Epidermal melanocyte (primary cell): ENCODE data around the gene SH3TC1.

Experiments used
- DNase-seq: peaks from one replicate; pipeline ENCODE4 v3.0.0; 2011; ENCODE audit warnings: low spot score; ENCODE audit not compliant: insufficient read length

The SH3TC1 gene

DNA sequence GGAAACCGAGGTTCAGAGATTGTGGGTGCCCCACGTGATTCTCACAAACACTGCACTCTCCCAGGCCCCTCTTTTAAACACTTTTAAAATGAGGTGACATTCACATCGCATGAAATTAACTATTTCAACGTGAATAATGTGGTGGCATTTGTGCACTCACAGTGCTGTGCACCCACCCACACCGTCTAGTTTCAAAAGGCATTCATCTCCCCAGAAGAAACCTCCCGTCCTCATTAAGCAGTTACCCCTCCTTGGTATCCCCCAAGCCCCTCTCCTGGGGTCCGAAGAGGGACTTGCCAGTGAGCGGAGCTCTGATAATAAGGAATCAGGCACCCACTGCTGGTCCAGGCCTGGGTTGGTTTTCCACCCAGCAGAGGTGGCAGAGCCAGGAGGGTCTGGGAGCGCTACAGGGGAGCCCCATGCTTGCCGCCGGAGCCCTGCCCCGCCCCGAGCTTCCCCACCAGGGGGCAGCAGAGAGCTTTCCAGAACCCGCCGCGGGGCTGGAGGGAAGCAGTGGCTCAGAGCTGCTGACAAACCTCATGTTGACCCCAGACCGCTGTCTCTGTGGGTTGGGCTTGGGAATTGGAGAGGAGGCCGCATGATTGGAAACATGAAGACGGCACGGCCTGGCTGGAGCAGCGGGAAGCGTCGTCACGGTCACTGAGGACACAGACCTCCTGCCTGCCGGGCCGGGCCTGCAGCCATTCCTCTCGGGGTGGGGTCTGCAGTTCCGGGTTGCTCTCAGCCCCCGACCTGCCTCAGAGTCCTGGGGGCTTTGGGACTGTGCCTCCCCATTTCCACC, 43.0 kb downstream of the SH3TC1 start:
- DNase-seq, result peak; percentile 99

DNA sequence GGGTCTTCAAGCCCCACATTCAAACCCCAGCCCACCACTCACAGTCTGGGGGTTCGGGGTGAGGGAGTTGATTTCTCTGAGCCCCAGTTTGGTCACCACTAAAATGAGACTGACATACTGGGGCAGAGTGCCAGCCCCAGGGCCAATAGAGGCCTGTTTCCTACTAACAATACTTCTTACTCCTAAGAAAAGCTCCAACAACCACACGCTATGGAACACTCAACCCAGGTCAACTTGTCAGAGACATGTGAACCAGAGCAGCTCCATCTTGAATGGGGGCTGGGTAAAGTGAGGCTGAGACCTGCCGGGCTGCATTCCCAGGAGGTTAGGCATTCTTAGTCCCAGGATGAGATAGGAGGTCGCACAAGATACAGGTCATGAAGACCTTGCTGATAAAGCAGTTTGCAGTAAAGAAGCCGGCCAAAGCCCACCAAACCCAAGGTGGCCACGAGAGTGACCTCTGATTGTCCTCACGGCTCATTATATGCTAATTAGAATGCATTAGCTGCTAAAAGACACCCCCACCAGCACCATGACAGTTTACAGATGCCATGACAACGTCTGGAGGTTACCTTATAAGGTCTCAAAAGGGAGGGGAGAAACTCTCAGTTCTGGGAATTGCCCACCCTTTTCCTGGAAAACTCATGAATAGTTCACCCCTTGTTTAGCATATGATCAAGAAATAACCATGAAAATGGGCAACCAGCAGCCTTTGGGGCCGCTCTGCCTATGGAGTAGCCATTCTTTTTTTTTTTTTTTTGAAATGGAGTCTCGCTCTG, 43.9 kb downstream of the SH3TC1 start:
- DNase-seq, result no peak

DNA sequence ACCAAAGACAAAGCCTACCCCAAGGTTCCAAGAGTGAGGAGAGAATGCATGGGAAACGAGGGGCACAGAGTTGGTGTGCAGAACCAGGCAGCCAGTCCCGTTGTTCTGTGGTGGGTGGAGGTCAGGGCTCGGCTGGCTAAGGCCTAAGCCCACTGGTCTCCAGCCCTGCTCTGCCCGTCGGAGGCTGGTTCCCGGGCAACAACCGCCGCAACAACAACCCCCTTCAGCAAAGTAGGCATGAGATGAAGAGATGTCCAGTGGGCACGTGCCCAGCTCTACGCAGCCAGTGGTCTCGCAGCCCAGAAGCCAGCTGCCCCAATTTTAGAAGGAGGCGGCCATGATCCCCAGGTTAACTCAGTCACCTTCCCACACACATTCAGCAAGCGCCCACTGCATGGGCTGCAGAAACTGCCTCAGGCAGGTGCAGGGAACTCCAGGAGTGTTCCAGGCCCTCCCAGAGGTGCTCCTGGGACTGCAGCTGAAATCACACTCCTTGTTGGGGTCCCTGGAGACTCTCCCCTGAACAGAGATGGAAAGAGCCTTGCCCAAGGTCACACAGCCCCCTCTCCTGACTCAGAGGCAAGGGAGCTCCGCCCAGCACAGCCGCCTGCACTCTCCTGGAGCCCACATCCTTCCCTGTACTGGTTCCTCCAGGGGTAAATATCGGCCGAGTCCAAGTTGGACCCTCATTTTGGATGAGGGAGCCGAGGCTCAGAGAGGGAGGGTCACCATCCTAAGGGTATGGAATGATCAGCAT, 45.1 kb downstream of the SH3TC1 start:
- DNase-seq, result no peak

DNA sequence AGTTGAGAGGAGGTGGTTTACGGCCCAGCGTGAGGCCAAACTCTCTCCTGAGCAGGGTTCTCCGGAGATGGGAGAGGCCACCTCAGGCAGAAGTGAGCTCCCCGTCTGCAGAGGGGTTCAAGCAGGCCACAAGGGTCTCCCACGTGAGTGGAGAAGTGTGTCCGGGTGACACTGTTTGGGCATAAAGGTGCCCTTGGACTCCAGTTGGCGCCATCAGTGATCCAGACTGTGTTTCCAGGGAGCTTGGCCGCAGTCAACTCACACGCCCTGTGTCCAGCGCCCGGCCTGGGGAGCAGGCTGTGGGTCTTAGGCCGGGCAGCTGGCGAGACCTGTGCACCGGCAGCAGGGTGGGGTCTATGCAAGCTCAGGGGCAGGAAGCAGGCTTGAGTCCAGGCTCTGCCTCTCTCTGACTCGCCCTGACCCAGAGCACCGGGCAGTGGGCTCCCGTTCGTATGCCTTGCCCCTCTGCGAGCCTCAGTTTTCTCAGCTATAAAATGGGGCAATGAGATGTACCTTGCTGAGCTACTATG, 45.9 kb downstream of the SH3TC1 start:
- no peak for DNase-seq

DNA sequence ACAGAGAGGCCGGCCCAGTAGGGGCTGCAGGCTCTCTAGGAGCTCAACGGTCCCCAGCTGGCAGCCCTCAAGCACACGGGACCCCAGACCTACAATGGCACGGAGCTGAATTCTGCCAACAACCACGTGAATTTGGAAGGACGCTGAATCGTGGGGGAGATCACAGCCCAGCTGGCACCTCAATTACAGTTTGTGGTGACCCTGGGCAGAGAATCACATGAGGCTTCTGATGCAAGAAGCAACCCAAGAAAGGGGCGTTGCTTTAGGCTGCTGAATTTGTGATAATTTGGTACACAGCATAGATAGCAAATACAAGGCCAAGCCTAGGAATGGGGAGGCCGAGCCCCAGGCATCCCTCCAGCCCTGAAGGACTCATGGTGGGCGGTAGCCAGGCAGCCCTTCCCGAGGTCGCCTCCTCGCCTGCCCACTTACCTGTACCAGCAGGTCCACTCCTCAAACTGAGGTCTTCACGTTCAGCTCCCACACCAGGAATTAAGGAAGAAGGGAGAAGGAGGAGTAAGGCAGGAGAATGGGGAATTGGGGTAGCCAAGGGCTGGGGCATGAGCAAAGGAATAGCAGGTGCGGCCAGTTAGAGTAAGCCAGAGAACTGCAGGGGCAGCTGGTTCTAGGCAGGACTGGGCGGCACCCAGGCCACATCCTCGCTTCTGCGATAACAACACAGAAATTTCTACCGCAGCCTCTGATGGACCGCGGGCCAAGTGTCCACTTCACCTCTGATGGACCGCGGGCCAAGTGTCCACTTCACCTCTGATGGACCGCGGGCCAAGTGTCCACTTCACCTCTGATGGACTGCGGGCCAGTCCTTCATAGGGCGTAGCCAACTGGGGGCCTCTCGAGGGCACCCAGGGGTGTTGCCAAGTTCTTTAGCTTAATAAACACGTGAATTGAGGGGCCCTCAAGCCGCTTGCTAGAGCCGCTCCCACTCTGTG, 47.1 kb downstream of the SH3TC1 start:
- no peak for DNase-seq

DNA sequence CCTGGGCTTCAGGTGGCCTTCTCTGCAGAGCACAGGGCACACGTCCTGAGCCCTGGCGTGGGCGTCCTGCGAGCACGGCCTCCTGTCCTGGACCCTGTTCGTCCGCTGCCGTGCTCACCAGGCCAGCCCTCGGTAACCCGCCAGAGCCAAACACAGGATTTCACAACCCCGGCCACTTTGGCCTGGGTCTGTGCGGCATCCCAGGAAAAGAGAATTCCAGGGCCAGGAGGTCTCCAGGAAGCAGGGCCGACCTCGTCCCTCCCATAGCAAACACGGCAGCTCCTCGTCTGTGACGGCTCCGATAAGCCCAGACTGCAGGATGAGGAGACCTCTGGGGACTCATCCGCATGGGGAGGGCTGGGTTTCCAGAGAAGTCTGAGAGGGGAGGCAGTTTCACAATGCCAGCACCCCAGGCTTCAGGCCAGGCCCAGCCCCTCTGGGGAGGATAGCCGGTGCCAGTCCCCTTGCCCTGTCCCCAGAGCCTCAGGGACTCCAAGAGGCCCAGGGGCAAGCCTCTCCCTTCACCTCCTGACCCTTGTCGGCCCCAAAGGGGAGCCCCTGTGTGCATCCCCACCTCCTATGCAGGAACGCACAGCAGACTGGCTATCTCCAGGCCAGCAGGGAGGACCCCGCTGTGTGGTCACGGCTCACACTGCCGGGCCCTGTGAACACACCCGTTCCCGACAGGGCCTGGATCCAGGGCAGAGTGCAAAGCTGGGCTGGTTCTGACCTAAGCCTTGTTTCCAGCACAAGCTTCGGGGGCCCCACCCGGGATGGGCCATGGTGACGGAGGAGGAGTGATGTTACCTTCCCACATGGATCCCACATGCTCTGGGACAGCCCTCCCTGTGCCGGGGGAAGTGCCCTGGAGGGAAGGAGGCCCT, 48.2 kb downstream of the SH3TC1 start:
- DNase-seq, result no peak

DNA sequence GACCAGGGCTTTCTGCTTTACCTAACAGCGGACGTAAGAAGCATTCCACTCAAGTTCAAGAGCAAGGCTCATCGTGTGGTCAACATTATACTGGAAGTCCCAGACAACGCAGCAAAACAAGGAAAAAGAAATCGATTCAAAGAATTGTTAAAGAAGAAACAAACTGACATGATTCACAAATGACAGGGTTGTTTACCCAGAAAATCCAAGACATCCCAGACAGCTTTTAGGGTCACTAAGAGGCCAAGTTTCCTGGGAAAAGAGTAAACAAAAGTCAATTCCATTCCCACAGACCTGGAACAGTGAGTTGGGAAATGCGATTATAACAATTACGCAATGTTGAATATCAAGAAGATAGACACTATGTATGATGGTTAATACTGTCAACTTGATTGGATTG, 49.0 kb downstream of the SH3TC1 start:
- DNase-seq, result no peak

DNA sequence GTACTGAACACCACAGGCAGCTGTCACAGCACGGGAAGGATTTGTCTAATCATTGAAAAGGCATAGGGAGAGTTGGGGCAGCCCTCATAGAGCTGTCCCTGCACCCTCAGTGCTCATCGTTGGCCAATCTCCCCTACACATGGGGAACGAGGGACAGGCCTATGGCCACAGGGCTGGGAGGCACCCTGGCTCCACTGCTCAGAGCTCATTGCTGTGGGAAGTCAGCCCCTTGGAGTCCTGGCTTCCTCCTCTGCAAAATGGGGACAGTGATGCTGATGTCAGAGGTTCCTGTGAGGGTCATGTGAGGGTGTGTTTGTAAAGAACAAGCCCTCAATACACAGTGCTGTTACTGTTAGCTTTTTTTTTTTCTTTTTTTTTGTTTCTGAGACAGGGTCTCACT, 51.1 kb downstream of the SH3TC1 start:
- DNase-seq, result no peak

DNA sequence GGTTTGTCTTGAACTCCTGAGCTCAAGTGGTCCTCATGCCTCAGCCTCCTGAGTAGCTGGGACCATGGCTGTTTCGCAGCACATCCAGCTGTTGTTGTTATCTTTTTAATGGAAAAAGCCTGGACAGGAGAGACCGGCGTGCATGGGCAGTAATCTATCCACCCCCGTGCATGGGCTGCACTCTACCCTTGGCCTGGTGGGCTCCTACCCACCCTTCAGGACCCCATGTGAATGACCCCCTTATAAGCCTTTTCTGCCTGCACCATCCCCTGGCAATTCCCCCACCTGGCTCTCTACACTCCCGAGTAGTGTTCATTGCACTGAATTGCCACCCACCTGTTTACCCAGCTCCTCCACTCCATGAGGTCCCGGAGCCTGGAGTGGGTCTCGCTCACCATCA, 51.5 kb downstream of the SH3TC1 start:
- no peak for DNase-seq

DNA sequence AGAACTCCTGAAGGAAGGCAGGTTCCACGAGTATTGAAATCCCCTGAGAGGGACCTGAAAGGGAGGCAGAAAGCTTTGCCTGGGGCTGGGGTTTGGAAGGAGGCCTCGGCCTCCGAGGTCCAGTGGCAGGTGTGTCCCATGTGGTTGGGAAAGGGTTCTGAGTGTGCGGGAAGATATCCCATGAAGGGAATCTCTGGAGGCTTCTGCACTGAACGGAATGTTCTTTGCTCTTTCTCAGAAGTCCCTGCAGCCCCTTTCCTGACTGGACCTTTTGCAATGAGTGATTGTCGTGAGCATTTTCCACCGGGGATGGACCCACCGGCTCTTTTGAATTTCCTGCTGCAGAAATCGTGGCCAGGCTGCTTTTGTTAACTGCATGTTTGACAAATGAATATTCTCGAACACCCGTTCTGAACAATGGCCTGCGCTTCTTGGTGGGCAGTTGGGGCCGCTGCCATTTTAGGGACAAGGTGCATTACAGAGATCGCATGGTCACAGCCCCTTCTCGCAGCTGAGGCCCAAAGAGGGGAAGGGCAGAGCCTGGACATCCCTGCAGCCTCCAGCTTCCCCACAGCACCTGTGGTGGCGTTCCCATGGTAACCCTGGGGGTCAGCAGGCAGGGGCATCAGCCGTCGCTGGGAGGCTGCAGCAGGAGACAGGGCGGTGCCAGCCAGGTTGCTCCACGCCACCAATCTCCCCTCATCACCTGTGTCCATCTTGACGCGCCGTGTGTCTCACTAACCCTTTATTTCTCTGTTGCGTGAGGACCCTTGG, 52.2 kb downstream of the SH3TC1 start:
- DNase-seq, result no peak

DNA sequence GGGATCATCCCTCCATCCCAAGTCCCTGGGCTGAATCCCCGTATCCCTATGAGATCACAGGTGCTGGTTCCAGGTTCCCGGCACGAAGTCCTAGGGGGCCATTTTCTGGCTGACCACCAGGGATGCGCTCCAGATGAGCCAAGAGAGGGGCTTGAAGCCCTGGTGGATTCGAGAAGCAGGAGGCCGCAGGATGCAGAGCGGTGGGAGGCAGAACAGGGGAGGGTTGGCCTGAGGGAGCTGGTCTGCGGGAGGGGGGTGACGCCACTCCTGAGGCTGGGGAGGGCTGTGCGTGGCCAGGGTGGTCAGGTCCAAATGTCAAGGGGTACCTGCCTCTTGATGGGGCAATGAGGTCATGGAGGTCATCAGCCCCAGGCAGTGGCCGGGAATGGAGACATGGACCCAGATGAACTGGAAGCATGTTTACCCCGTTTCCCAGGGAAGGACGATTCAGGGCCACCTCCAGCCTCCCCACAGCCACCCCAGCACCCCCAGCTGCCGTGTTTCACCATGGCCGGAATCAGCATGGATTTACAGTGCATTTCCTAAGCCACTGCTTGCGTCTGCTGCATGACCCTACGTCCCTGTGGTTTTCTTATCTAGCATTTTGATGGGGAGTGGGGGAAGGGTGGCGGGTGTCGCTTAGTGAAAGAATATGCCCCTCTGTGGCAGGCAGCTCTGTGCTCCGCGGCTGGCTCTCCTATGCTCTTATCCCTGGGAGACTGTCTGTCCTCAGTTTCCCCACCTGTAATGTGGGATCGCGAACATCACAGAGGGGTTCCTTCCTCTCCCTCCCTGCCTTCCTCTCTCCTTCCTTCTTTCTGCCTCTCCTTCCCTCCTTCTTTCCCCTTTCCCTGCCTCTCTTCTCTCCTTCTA, 53.4 kb downstream of the SH3TC1 start:
- no peak for DNase-seq

DNA sequence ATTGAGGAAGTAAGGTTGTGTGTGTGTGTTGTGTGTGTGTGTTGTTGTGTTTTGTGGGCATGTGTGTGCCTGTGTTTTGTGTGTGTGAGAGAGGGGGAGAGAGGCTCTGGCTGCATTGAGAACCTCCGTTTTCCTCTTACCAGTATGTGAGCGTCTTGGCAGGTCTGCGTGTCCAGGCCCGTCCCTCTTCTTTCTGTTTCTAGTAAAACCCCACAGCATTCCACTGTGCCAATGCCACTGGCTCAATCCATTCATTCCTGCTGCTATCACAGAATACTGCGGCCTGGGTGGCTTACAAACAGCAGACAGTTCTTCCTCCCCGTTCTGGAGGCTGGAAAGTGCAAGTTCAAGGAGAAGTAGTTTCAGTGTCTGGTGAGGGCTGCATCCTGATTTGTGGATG, 55.0 kb downstream of the SH3TC1 start:
- DNase-seq, result no peak

DNA sequence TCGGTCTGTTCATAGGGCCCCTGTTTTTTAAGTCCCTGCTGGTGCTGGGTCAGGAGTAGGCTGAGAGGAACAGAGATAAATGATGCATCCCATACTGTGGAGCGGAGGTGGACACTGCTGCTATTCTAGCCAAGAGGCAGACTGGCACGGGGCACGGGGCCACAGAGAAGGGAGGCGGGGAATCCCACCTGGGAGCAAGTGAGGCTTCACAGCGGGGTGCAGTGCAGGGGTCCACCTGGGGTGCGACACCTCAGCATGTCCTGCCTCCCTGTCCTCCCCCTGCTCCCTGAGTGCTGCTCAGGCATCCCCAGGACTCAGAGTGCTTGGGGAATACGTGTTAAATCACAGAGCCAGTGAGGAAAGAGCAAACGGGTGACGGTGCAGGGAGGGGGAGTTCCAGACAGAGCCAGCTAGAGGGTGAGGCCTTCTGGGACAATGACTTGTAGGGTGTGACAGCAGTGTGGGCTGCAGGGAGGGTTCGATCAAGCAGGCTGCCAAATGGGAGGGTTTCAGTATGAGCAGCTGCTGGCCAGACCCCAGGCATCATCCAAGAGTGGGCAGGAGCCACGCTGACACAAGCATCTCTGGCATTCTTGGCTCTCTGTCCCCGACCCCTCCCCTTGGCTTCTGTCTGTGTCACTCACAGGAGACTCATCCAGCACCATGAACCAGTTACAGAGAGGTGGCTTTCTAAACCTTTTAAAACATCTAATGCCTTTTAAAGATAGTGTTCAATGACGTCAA, 56.8 kb downstream of the SH3TC1 start:
- DNase-seq, result no peak

DNA sequence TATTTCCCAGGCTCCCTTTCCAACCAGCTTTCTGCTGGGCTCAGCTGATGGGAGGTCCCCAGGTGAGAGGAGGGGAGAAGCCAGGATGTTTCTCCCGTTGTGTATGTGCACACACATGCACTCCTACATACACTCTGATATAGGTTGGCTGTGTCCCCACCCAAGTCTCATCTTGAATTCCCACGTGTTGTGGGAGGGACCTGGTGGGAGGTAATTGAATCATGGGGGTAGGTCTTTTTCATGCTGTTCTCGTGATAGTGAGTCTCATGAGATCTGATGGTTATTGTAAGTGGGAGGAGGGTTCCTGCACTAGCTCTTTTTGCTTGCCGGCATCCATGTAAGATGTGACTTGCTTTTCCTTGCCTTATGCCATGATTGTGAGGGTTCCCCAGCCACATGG, 58.8 kb downstream of the SH3TC1 start:
- no peak for DNase-seq

DNA sequence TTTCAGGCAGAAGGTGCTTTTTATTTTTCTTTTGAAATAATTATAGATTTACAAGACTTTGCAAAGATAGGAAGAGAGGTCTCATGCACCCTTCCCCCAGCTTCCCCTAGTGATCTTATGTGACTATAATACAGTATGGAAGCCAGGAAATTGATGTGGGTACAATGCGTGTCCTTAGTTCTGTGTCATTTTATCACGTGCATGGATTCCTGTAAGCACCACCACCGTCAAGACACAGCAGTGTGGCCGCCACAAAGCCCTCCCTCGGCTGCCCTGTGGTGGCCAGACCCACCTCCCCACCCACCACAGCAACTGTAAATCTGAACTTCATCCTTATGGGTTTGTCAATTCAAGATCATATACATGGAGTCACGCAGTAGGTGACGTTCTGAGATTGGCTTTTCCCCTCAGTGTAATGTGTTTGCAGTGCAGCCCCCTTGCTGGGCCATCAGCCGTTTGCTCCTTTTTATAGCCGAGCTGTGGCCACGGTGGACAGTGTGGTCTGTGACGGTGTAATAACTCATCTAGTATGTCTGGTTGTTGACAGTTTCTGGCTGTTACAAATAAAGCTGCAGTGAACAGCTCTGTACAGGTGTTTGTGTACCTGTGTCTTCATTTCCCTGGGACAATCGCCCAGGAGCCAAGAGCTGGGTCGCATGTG, 59.6 kb downstream of the SH3TC1 start:
- no peak for DNase-seq

DNA sequence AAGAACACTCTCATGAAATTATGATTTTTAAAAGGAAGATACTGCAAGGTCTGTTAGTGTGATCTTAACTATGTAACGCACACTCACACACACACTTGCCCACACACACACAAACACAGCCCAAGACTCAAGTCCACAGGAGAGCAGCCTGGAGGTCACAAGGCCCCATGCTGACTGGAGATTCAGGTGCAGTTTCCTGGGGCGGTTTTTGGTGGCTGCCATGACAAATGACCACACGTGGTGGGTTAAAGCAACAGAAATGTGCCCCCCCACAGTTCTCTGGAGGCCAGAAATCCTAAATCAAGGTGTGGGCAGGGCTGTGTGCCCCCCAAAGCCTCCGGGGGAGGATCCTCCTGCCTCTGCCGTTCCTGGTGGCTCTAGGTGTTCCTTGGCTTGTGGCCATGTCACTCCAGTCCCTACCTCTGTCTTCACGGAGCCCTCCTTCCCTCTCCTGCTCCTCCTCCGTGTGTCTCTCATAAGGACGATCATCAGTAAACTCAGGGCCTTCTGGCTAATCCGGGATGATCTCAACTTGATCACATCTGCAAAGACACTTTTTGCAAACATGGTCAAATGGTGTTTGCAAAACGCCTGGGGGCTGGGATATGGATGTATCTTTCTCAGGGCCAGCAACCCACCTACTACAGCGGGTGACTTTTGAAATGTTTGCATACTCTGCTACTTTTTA, 60.8 kb downstream of the SH3TC1 start:
- DNase-seq, result no peak
